AG09309 (cell line): ENCODE measurements around the gene SDR9C7.
"Not testable (repeated sequence)": the region's sequence is repeated elsewhere in the genome, so short reads cannot be mapped to it uniquely, and the experiment has no call there.

Source experiments
- DNase-seq: peaks from one replicate; pipeline ENCODE4 v3.0.0-alpha.2; 2010; ENCODE audit warnings: low read depth
- H3K4me3 ChIP-seq: 2 replicates; pipeline ENCODE4 v1.5.1; 2011; ENCODE audit warnings: mild to moderate bottlenecking, low read depth, low read length, moderate library complexity; ENCODE audit not compliant: control insufficient read depth
- CTCF ChIP-seq: IDR thresholded peaks from 2 replicates; pipeline ENCODE4 v1.5.1; 2011; ENCODE audit warnings: mild to moderate bottlenecking, low read depth, low read length, inconsistent platforms; ENCODE audit not compliant: insufficient read depth, control insufficient read depth; ENCODE audit errors: missing control alignments

The SDR9C7 gene

GRCh38 chr12:56927281-56927680 is 6.9 kb downstream of the SDR9C7 start:
- no peak for TF ChIP-seq CTCF

GRCh38 chr12:56922031-56922430 is 12.2 kb downstream of the SDR9C7 start:
- no peak for DNase-seq
- no peak for TF ChIP-seq CTCF
- no peak overlapping the region for H3K4me3 ChIP-seq

More at GRCh38 chr12:56927281-56927680, 6.9 kb downstream of the SDR9C7 start:
- no peak for DNase-seq
- H3K4me3 ChIP-seq, result no peak overlapping the region

- no peak for DNase-seq
- no peak overlapping the region for H3K4me3 ChIP-seq
- no peak for TF ChIP-seq CTCF
Measured at GRCh38 chr12:56921346-56921745, 12.9 kb downstream of the SDR9C7 start.

- not testable (repeated sequence) for H3K4me3 ChIP-seq, DNase-seq
Measured at GRCh38 chr12:56918139-56918538, 16.1 kb downstream of the SDR9C7 start.

- H3K4me3 ChIP-seq, result no peak overlapping the region
- no peak for TF ChIP-seq CTCF
- DNase-seq, result no peak
Measured at GRCh38 chr12:56916996-56917333, 17.2 kb downstream of the SDR9C7 start.

- no peak for DNase-seq
- H3K4me3 ChIP-seq, result no peak overlapping the region
- TF ChIP-seq CTCF, result no peak
Measured at GRCh38 chr12:56916296-56916995, 17.8 kb downstream of the SDR9C7 start.

GRCh38 chr12:56914724-56915123 is 19.5 kb downstream of the SDR9C7 start:
- no peak overlapping the region for H3K4me3 ChIP-seq
- DNase-seq, result no peak
- no peak for TF ChIP-seq CTCF
